HG03521 (cell line): Measurements from ENCODE around the gene RHBDD3.

Experiments
- ATAC-seq: cut with Tn5 transposase; IDR thresholded peaks from one replicate; pipeline ENCODE4 v1.9.1; 2021; ENCODE audit warnings: mild to moderate bottlenecking, moderate library complexity; ENCODE audit not compliant: unreplicated experiment

Gene RHBDD3

DNA sequence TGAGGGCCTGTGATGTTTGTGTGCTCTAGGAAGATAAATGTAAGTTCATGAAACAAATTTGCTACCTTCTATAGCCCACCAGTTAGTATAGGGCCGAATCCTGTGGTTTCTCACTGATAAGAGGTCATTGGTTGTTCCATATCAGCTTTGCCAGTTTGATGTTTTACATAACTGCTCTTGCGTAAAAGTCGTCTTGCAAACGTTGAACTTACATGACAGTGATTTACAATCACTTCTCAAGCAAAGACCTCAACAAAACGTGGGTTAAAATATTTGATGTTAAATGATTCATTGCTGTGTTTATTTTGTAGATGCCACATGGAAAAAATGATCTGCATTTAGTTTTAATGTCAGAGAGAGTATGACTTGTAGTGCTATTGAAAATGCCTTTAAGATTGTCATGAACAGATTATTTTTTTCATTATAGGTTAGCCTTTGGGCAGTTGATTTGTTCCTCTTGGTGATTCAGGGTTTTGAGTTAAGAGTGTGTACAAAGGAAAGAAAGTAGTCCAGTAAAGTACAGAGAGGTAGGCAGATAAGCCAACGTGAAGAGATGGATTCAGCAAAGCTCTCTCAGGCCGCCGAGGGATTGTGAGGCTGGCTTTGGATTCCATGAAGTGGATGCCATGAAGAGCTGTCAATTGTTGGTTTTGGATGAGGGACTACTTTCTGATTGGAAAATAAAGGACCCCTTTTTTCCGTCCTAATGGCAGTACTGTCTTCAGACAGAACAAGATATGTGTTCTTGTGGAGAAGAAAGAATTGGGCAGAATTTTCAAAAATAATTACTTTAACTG is 2.9 kb upstream of the RHBDD3 start:
- ATAC-seq, result no peak

DNA sequence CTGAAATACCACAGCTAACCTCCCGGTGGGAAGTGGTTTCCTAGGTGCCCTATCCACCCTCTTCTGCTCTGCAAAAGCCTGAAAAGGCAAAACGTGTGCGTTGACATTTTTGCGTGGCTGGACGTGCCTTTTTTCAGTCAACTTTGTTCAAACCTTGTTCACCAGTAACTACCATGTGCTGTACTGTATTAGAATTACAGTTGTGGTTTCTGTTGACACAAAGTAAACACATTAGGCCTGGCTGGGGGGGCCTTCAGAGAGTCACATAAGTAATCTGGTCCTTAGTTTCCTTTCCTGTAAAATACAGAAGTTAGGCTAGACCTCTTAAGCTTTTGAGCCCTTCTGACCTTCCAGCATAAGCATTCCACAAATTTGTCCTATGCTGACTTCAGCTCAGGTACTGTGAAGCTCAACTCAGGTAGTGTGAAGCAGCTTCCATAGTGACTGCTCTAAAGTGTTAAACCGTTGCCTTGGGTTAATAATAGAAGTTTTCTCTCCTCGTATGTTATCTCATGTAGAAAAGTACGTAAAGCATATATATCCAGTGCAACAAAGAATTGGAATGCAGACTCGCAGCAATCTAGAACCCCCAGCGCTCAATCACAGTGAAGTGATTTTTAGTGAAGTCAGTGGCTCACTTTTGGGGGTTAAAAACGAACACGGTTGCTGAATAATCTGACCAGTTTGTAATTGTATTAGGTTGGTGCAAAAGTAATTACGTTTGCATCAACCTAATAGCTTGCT is 2.1 kb upstream of the RHBDD3 start:
- no peak for ATAC-seq

DNA sequence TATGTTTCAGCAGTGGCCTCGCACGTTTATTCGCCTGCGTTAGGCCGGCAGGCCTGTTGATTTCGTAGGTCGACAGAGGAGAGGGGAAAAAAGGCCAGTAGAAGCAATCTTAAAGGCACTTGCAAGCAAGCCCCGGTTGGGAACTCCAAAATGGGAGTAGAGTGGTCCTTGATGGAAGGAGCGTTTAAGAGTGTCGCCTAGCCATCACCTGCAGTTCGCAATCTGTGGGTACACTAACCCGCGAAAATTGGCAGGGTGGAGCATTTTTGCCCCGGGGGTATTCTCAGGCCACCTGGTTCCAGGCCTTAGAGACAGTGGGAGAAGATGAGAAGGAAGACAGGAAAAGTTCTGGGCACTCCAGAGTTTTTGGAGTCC is 1.4 kb upstream of the RHBDD3 start:
- ATAC-seq, result no peak

DNA sequence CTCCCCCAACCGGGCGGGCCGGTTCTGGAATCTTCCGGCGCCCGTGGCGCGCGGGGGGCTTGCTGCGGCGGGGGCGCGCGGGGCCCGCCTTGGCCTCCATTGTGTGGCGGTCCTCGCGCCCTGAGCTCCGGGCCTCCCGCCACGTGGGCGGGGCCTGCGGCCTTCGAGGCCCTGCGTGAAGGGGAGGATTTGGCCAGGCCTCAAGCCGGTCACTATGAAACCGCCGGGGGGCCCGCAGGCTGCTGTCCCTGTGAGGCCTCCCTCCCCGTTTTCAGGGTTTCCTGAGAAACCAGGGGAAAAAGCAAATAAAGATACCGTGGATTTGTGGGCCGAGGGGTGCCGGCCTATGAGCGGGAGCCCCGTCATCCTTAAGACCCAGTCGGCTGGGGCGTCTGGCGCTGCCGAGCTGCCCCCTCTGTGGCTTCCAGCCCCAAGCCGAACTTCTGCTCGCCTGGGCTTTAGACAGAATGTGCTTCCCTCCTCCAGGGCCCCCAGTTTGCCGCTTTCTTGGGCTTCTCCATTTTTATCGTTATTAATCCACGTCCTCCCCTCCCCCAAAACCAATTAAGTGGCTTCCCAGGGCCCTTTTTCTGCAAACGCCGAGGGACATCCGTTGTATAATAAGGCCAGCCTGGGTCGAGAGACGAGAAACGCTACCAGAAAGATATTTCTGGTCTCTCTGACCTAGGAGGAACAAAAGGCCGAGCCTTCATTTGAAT is 889 bp upstream of the RHBDD3 start:
- peak; percentile 19 for ATAC-seq

DNA sequence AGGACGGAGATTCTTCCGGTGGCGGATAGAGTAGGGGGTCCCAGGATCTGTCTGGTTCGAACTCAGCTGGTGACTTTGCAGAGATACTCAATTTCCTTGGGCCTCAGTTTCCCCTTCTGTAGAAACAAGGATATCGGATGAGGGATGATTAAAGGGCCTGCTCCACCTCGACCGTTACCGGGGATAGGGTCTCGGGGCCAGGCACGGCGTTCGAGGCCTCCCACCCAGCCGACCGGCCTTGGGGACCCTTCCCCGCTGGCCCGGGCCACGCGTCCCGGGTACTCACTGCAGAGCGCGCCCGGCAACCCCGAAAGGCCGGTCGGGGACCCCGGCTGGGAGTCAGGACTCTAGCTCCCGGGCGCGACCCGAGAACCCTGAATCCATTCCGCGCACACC is 321 bp downstream of the RHBDD3 start:
- no peak for ATAC-seq

DNA sequence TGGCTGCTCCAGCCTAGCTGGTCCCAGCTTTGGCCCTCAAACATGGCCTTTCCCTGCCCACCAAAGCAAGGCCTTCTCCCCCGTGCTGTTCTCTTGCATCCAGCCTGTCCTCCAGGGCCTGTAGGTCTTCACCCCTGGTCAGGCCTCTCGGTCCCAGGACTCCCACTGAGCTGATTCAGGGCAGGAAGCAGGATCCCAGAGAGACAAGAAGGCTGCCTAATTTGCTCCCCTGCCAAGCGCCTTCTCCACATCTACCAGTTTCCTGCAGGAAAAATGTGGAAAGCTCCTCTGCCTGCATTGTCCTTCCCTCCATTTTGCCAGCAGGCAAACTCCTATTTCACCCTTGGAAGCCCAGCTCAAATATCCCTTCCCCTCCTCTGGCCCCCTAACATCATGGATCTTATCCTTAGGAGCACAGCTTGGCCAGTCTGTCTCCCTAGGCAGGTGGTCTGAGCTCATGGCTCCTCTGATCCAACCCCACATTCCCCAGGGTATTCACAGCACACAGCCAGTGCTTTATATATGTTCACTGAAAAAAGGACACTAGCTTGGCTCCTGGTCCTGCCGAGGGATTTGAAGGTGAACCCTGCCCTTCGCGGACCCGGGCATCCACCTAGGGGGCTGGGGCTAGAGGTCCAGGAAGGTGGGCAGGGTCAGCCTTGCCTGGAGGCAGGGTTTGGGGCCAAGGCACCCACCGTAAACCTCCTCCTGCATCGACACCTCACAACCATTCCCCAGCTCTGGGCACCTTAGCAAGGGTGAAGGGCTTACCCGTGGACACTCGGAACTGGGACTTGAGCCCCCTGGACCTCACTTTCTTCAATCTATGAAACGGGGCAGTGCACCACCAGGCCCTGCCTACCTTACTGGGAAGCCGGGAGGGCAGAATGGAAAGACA is 968 bp downstream of the RHBDD3 start:
- ATAC-seq, result no peak

DNA sequence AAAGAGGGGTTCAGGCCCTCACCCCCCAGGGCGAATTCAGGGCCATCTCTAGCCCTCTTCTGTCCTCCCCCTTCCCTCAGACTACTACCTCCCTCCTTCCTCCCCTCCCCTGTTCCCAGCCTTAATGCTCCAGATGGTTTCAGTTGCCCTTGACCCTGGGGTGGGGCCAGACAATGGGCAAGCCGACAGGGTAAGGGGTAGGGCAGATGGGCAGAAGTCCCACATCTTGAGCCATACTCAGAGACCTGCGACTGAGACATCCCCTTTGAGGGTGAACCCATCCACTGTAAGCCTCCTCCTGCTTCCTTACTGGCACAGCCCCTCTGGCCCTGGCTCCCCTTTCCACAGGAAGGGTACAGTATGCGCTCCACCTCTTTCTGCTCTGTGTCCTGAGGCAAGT is 1.9 kb downstream of the RHBDD3 start:
- ATAC-seq, result no peak

DNA sequence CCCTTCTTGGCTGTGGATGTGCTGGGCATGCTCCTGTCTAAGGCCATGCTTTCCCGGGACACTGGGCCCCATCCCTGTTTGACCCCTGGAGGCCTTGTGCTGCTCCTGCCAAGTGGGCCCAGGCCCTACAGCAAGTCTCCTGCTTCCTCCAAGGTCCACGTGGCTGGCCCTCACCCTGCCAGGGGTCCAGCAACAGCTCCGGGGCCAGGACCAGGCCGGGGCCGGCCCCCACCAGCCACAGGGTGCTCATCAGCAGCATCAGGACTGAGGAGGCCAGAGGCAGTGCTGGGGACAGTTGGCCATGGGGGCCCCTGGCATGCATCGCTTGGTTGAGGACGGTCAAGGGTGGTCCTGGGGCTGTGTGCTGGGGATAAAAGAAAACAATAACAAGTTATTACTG is 2.5 kb downstream of the RHBDD3 start:
- ATAC-seq, result no peak

DNA sequence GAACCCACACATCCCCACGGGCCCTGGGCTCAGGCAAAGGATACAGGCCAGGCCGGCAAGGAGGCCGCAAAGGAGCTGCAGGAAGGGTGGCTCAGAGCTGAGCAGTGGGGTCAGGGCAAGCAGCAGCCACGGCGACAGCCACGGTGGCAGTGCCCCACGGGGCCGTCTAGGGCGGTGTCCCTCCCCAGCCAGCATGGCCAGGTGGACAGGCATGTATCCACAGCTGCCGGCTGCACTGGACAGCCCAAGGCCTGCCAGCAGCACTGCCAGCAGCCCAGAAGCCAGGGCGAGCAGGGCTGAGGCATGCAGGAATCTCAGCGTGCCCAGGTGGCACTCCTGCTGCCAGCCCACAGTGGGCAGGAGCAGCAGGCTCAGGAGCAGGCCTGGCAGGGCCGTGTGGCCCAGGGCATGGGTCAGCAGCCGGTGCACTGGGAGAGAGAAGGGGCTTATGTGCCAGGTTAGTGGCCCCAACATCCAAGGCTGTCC is 3.9 kb downstream of the RHBDD3 start:
- ATAC-seq, result no peak

DNA sequence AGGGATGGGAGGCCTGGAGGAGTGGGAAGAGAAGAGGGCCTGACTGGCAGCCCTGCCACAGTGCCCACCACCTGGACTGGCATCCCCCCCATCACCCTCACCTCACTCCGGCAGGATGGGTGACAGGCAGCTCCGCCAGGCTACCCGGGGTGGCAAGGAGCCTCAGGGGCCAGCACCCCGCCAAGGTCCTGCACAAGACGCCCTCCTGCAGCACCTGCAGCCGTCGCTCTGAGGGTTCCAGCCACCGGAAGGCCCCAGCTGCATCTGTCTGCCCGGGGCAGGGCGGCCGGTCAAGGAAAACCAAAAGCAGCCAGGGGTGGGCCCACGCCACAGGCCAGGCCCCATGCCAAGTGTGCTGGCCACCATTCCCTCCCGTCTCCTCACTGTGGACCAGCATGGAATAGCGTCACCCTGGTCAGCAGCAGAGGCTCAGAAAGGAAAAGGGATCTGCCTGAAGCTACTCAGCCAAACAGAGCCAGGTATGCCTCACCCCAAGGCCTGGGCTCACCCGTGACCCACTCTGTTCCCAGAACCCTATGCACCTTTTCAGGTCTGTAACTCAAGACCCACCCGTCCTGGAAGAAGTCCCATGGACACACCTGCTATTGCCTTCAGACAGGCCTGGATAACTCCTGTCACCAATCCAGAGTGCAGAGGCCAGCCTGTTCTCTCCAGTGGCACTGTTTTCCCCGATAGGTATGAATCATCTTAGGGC is 7.0 kb downstream of the RHBDD3 start:
- no peak for ATAC-seq

DNA sequence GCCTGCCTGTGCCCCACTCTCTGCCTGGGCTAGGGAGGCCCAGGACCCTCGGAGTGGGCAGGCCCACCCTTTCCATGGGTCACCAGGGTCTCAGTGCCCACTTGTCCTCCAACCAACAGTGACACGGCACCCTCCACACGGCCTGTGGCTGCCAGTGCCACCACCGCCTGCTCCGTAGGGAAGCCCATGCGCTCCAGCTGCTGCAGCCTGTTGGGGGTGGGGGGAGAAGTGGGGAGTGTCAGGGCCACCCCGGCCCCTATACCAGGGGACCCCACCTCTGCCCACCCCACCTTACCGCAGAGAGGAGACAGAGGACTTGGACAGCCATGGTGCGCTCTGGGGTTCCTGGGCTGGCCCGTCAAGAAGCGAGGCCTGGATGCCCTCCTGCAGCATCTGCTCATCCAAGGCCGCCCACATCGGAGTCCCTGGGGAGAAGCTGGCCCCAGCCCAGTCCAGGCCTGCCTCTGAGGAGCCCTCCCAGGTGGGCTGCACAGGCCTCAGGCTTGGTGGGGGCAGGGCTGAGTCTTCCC is 7.7 kb downstream of the RHBDD3 start:
- no peak for ATAC-seq

DNA sequence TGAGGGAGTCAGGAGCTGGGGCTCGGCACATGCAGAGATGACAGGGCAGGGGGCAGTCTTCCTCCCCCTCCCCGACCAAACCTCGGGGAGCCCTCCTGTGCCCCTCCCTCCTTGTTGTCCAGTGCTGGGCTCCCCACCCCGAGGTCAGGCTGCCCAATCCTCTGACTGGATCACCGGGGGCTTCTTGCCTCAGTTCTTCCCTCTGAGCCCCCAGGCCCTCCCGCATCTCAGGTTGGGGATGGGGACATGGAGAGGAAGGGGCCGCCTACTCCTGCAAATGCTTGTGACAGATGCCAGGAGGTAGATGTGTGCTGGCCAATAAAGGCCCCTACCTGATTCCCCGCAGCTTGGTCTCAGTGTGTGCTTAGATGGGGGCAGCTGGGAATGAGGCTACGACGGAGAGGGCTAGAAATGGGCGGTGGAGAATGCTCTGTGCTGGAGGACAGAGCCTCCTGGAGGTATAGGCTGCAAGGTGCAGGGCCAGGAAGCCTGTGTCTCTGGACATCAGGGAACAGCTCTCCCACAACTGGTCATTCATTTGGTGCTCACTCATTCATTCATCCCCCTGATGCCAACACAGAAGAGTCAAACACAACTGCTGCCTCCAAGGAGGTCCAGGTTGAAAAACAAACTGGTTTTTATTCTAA is 8.4 kb downstream of the RHBDD3 start:
- ATAC-seq, result no peak

DNA sequence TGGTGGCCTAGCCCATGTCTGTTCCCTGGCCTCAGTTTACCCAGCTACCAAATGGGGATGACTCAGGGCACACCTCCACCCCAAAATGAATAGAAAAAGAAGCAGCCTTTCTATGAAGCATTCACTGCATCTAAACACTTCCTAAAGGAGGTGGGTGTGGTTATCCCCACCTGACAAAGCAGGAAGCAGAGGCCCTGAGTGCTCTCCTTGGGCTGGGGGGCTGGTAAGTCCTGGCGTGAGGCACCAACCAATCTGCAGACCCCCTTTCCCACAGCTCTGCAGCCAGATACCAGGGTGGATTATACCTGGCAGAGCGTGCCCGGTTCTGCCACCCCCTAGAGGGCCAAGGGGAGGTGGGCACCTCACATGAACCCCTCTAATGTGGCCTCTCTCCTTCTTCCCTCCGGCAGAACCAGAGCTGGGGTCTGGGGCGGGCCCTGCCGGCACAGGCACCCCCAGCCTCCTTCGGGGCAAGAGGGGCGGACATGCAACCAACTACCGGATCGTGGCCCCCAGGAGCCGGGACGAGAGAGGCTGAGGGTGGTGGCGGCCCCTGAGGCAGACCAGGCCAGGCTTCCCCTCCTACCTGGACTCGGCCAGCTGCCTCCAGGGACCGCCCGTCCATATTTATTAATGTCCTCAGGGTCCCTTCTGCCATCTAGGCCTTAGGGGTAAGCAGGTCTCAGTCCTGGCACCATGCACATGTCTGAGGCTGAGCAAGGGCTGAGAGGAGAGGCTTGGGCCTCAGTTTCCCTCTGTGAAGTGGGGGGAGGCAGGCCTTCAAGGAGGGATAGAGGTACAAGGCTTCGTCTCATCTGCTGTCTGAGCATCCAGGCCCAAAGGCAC is 9.2 kb downstream of the RHBDD3 start:
- no peak for ATAC-seq

DNA sequence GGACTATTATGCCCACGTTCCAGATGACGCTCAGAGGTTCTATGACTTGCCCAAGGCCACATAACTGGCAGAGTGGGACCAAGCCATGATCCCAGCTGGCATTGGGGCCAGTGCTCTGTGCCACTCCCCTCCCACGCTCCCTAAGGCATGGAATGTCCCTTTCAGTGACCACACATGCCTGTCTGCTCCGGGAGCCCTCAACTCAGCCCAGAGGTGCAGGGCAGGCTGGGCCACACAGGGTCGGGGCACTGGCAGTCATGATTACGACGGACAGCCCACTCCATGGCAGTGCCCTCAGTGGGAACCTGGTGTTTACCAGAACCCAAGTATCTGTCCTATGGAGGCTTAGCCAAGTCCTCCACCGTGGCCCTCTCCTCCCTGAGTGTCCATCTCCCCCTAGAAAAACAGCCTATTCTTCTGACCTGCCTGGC is 10.0 kb downstream of the RHBDD3 start:
- no peak for ATAC-seq

DNA sequence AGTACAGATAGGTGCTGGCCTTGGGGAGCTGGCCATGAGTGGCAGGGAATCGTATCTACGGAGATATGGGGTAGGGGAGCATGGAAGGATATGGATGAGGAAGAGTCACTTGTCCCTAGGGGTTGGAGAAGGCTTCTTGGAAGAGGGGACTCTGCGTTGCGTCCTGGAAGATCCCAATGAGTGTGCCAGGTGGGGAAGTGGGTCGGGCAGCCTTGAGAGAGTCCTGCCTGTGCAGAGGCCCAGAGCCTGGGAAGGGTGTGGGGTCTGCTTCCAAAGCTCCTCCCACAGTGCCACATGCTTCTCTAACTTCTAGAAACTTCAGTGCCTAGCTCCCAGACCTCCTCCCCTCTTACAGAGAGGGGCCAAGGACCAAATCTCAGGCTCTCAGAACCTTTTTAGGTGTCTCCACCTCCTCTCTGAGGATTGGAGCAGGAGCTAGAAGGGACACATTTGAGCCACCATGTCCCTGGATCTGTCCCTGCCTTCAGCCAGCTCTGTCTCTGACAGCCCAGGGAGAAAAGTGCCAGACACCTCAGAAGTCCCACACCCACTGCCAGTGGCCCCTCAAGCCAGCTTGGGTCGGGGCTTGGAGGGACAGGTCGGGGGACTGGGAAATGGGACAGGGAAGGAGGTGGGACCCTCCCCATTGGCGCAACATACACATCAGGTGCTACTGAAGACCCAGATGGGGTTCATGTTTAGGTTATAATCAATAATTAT is 11.0 kb downstream of the RHBDD3 start:
- ATAC-seq, result no peak

DNA sequence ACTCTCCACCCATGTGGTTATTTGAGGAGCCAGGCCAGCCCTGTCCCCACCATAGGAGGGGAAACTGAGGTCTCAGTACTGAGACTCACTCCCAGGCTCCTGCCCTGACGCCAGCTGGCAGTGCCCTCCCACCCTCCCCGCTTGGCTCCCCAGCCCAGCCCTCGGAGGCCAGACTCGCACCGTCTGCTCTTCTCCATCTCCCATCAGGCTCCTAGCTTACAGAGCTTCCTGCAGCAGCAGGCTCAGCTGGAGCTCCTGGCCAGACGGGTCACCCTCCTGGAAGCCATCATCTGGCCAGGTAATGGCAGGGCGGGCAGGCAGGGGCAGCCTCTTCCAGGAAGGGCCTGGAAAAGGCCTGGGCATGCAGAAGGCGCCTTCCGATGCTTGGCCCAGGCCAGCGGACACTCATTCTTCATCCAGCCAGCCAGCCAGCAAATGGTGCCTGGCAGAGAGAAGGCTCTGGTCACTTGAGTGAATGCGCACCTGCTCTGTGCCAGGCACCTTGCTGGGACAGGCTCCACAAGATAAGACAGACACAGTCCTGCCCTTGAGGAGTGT is 12.6 kb downstream of the RHBDD3 start:
- no peak for ATAC-seq

DNA sequence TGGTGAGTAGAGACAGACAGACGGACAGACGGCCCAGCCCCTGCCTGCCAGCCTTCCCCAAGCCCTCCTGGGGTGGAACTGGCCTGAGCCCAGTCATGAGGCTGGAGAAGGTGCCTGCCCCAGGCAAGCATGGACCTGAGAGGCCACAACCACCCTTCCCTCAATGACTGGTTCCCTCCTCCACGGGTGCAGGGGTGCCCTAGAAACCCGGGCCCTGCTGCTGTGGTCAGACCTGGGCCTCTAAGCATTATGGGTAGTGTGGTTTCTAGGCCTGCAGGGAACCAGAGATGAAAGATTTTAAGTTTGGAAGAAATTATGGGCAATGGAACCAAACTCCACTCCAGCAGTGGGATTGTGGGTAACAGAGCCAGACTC is 13.5 kb downstream of the RHBDD3 start:
- ATAC-seq, result no peak
